PFSK-1 (cell line): ENCODE data around the gene RPS3A.

Experiments
- POLR2AphosphoS5 ChIP-seq: IDR thresholded peaks from 2 replicates; pipeline ENCODE4 v1.6.1; 2012; ENCODE audit warnings: low read depth, mild to moderate bottlenecking, control low read depth, low read length, moderate library complexity
- REST ChIP-seq, 2 experiments: IDR thresholded peaks; 2 replicates each; pipeline versions ENCODE4 v1.6.1 to v1.8.0; 2011 to 2012; ENCODE audit warnings: low read depth in 2 of 2, low read length in 2 of 2, control low read depth in 1 of 2, inconsistent platforms in 1 of 2, mild to moderate bottlenecking in 1 of 2, moderate library complexity in 1 of 2; ENCODE audit not compliant: insufficient read depth in 1 of 2
- SIN3A ChIP-seq: IDR thresholded peaks from 2 replicates; pipeline ENCODE4 v1.6.1; 2012; ENCODE audit warnings: mild to moderate bottlenecking, low read length, moderate library complexity, borderline replicate concordance; ENCODE audit not compliant: insufficient read depth

GRCh38 chr4:151097759-151098158, 1.7 kb upstream of the RPS3A start:
- no peak for TF ChIP-seq POLR2AphosphoS5
- no peak for TF ChIP-seq REST (IDR thresholded peaks at IDR 0.05; ENCODE audit: insufficient read depth in 1 of 2, low read depth in 2 of 2, low read length in 2 of 2)
- no peak for TF ChIP-seq SIN3A
